Liver (tissue), 9 donors: ENCODE results near the gene PAX5. TPM values are rescaled to one million over a fixed set of nuclear protein-coding genes. Genes with fewer than 3 reads are reported as not detected.

Experiments used
- DNase-seq: peaks from one replicate; pipeline ENCODE4 v3.0.0-alpha.2; 2017; ENCODE audit warnings: low spot score
- H3K27ac ChIP-seq, 2 donors: one replicate each; pipeline ENCODE4 v1.7.0; 2013; ENCODE audit warnings: inconsistent platforms in 2 of 2, low read length in 2 of 2, control low read depth in 1 of 2, low read depth in 1 of 2, mild to moderate bottlenecking in 1 of 2
- H3K27me3 ChIP-seq, 4 donors: one replicate each; pipeline versions ENCODE4 v1.6.1 to v1.7.0; 2013; ENCODE audit warnings: low read length in 3 of 4, inconsistent platforms in 1 of 4, mild to moderate bottlenecking in 1 of 4, moderate library complexity in 1 of 4; ENCODE audit not compliant: control insufficient read depth in 4 of 4, insufficient read depth in 4 of 4
- H3K36me3 ChIP-seq, 4 donors: one replicate each; pipeline versions ENCODE4 v1.6.1 to v1.7.0; 2013; ENCODE audit warnings: low read length in 3 of 4, mild to moderate bottlenecking in 3 of 4, low read depth in 1 of 4, moderate library complexity in 1 of 4; ENCODE audit not compliant: control insufficient read depth in 4 of 4, insufficient read depth in 3 of 4
- H3K4me1 ChIP-seq, 4 donors: one replicate each; pipeline versions ENCODE4 v1.6.1 to v1.7.0; 2013; ENCODE audit warnings: low read length in 3 of 4, mild to moderate bottlenecking in 3 of 4, moderate library complexity in 1 of 4; ENCODE audit not compliant: control insufficient read depth in 4 of 4, insufficient read depth in 4 of 4
- H3K4me3 ChIP-seq, 3 donors: one replicate each; pipeline versions ENCODE4 v1.6.1 to v1.7.0; 2013; ENCODE audit warnings: low read length in 3 of 3, control low read depth in 1 of 3, low read depth in 1 of 3, mild to moderate bottlenecking in 1 of 3
- H3K9ac ChIP-seq, 2 donors: one replicate each; pipeline ENCODE4 v1.7.0; 2013; ENCODE audit warnings: low read length in 2 of 2, mild to moderate bottlenecking in 2 of 2, moderate library complexity in 2 of 2, control low read depth in 1 of 2, low read depth in 1 of 2
- H3K9me3 ChIP-seq, 4 donors: one replicate each; pipeline versions ENCODE4 v1.6.1 to v1.7.0; 2013; ENCODE audit warnings: low read length in 3 of 4; ENCODE audit not compliant: control insufficient read depth in 4 of 4
- ATF3 ChIP-seq: IDR thresholded peaks from 2 replicates; pipeline ENCODE4 v1.6.1; 2016; ENCODE audit warnings: antibody characterized with exemption
- EGR1 ChIP-seq, 2 donors: IDR thresholded peaks; 2 replicates each; pipeline ENCODE4 v1.6.1; 2016 to 2018; ENCODE audit warnings: antibody characterized with exemption in 2 of 2, low read depth in 2 of 2
- FOXA1 ChIP-seq: IDR thresholded peaks from 2 replicates; pipeline ENCODE4 v1.6.1; 2016; ENCODE audit warnings: antibody characterized with exemption
- FOXA2 ChIP-seq: IDR thresholded peaks from 2 replicates; pipeline ENCODE4 v1.6.1; 2016; ENCODE audit warnings: antibody characterized with exemption
- GABPA ChIP-seq, 2 donors: IDR thresholded peaks in 1 of 2; conservative IDR thresholded peaks in 1 of 2; 2 replicates each; pipeline ENCODE4 v1.6.1; 2016; ENCODE audit warnings: antibody characterized with exemption in 2 of 2, mild to moderate bottlenecking in 1 of 2, moderate library complexity in 1 of 2
- HNF4A ChIP-seq, 2 donors: conservative IDR thresholded peaks; 2 replicates each; pipeline ENCODE4 v1.6.1; 2016; ENCODE audit warnings: antibody characterized with exemption in 2 of 2, mild to moderate bottlenecking in 2 of 2
- HNF4G ChIP-seq: IDR thresholded peaks from 2 replicates; pipeline ENCODE4 v1.6.1; 2016; ENCODE audit warnings: antibody characterized with exemption
- JUND ChIP-seq, 2 donors: IDR thresholded peaks; 2 replicates each; pipeline ENCODE4 v1.6.1; 2016; ENCODE audit warnings: antibody characterized with exemption in 2 of 2
- NR2F2 ChIP-seq: IDR thresholded peaks from 2 replicates; pipeline ENCODE4 v1.6.1; 2016; ENCODE audit warnings: antibody characterized with exemption
- RAD21 ChIP-seq, 2 donors: IDR thresholded peaks; 2 replicates each; pipeline ENCODE4 v1.6.1; 2016; ENCODE audit warnings: antibody characterized with exemption in 2 of 2, mild to moderate bottlenecking in 2 of 2
- REST ChIP-seq: IDR thresholded peaks from 2 replicates; pipeline ENCODE4 v1.6.1; 2016; ENCODE audit warnings: antibody characterized with exemption, mild to moderate bottlenecking
- RXRA ChIP-seq, 2 donors: IDR thresholded peaks; 2 replicates each; pipeline ENCODE4 v1.6.1; 2017 to 2018; ENCODE audit warnings: antibody characterized with exemption in 2 of 2, mild to moderate bottlenecking in 1 of 2
- SP1 ChIP-seq: IDR thresholded peaks from 2 replicates; pipeline ENCODE4 v1.6.1; 2018; ENCODE audit warnings: antibody characterized with exemption, mild to moderate bottlenecking
- TAF1 ChIP-seq: conservative IDR thresholded peaks from 2 replicates; pipeline ENCODE4 v1.6.1; 2016; ENCODE audit warnings: antibody characterized with exemption, mild to moderate bottlenecking
- YY1 ChIP-seq: IDR thresholded peaks from 2 replicates; pipeline ENCODE4 v1.6.1; 2016; ENCODE audit warnings: antibody characterized with exemption, mild to moderate bottlenecking
- WGBS: extraction: QIAGEN DNeasy Blood & Tissue Kit; methylation state at CpG from one replicate; pipeline ENCODE4 v1.1.7; 2013; 5-methylcytosine and 5-hydroxymethylcytosine counted together
- polyA plus RNA-seq, 2 donors: library from polyadenylated mRNA; stranded (reverse) in 1 of 2; unstranded in 1 of 2; fragments of 200-250 nt in 1 of 2; fragments of >200 nt in 1 of 2; fragmentation: Nextera tagmentation in 1 of 2; extraction: Ambion mirVana in 1 of 2; gene quantifications; one replicate each; pipeline versions ENCODE4 v1.2.1 to v1.2.3, GENCODE V29; 2013 to 2015
- total RNA-seq, 2 donors: library from RNA; depleted of rRNA; stranded (reverse); fragments of >200 nt; gene quantifications; one replicate each; pipeline ENCODE4 v1.2.3, GENCODE V29; 2014
- TF ChIP-seq, protein P1 (sequence below): fragments of 150-350 bp; IDR thresholded peaks from 2 replicates; pipeline ENCODE4 v1.5.1; 2017; ENCODE audit warnings: improper control_type of control experiment, low read depth, low read length; ENCODE audit not compliant: missing input control
- TF ChIP-seq, protein P2 (sequence below): IDR thresholded peaks from 2 replicates; pipeline ENCODE4 v1.6.1; 2016; ENCODE audit warnings: antibody characterized with exemption
- TF ChIP-seq, protein P3 (sequence below): IDR thresholded peaks from 2 replicates; pipeline ENCODE4 v1.6.1; 2016; ENCODE audit warnings: antibody characterized with exemption
- donor health status: healthy.
- donor health status: healthy.
- donor health status: healthy.
- donor health status: healthy.
- donor health status: healthy.

The PAX5 gene
- total and polyA plus RNA-seq, 4 donors = 0.05 to 2.7 (median 0.11) TPM

GRCh38 chr9:37030611-37030939, 3.5 kb downstream of the PAX5 start:
- Histone ChIP-seq H3K9me3 (peaks cover 0 to 3% (median under 1%) of the 10 kb centered on the region in 4 donors), H3K27ac (no peak overlapping the region), H3K27me3 (peaks cover 11 to 58% (median 28%) of the 10 kb centered on the region in 4 donors), H3K4me3 (no peak overlapping the region), H3K4me1 (peaks cover 10 to 36% (median 27%) of the 10 kb centered on the region in 4 donors), H3K9ac (no peak overlapping the region), H3K36me3 (no peaks in the 10 kb centered on the region)
- WGBS = 12% methylated on average over 7 of the region's 7 CpGs
- TF ChIP-seq GABPA (IDR thresholded peaks at IDR 0.05 in 1 of 2, conservative IDR thresholded peaks at IDR 0.05 in 1 of 2) = no peak
- DNase-seq = no peak

DNA sequence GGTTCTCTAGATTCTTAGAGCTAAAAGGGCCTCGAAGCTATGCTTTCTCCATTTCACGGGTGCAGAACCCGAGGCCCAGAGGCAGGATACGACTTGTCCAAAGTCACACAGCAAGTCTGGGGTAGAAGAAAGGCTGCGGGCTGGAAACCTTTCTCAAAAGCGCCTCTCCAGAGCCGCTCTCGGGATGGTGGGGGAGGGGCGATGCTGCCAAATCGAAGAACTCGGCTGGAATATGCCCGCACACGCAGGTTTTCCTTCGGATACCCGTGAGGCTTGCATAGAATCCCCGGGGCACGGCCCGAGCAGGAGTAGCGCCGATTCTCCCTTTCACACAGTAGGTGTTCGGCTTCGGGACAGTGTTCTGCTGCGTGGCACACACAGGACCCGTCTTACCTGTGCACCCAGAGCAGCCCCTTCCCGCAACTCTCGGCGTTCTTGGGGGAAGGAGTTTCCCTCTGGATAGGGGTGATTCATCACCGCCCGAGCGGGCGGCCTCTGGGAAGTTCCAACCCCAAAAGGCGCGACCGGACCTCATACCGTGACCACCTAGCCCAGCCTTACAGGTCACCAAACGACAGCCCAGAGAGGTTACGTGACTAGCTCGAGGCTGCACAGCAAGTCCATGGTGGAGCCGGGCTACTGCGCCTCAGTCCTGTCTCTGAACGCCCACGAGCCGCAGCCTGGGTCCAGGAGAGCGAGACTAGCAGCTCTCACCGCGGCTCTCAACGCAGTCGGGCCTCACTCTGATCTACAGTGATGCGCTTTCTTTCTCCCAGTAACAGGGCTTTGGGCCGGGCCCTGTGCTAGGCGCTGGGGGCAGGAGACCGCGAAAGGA, 4.1 kb downstream of the PAX5 start:
- Histone ChIP-seq H3K9ac (no peak overlapping the region), H3K36me3 (no peaks in the 10 kb centered on the region), H3K4me3 (no peak overlapping the region), H3K4me1 (peaks cover 16 to 40% (median 31%) of the 10 kb centered on the region in 4 donors), H3K9me3 (peaks cover 0 to 3% (median under 1%) of the 10 kb centered on the region in 4 donors), H3K27ac (no peak overlapping the region), H3K27me3 (peaks cover 9 to 55% (median 27%) of the 10 kb centered on the region in 4 donors)
- TF ChIP-seq EGR1 (IDR thresholded peaks at IDR 0.05; ENCODE audit: low read depth in 2 of 2) = no peak
- TF ChIP-seq SP1 = no peak
- WGBS = 6% methylated on average over 53 of the region's 53 CpGs
- no peak for DNase-seq

DNA sequence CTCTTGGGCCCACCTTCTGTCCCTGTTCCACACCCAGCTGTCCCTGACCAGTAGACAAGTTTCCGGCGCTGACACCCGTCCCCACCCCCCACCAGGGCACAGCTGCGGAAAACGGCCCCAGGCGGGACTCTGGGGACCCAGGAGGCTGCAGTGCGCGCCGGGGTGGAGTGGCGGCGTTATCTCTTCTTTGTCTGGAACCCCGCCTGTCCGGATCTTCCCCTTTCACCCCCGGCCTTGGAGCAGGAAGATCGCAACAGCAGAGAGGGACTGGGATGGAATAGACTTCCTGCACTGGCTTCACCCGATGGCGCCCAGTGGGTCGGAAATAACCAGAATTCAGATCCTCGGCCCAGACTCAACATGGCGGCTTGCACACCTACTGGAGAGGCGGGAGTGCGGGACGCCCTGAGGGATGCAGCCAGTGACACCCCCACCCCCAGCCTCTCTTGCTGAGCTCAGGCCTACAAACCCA, 4.7 kb downstream of the PAX5 start:
- Histone ChIP-seq H3K27me3 (peaks cover 9 to 56% (median 29%) of the 10 kb centered on the region in 4 donors), H3K9ac (no peak overlapping the region), H3K36me3 (no peaks in the 10 kb centered on the region), H3K9me3 (peaks cover 0 to 3% (median under 1%) of the 10 kb centered on the region in 4 donors), H3K4me3 (no peak overlapping the region), H3K4me1 (peaks cover 16 to 43% (median 32%) of the 10 kb centered on the region in 4 donors), H3K27ac (no peak overlapping the region)
- no peak for TF ChIP-seq RXRA (IDR thresholded peaks at IDR 0.05)
- TF ChIP-seq ATF3 = no peak
- no peak for TF ChIP-seq FOXA1
- no peak for TF ChIP-seq HNF4G
- TF ChIP-seq RAD21 (IDR thresholded peaks at IDR 0.05) = no peak
- TF ChIP-seq TAF1 = no peak
- no peak for TF ChIP-seq JUND (IDR thresholded peaks at IDR 0.05)
- TF ChIP-seq, protein P1, sequence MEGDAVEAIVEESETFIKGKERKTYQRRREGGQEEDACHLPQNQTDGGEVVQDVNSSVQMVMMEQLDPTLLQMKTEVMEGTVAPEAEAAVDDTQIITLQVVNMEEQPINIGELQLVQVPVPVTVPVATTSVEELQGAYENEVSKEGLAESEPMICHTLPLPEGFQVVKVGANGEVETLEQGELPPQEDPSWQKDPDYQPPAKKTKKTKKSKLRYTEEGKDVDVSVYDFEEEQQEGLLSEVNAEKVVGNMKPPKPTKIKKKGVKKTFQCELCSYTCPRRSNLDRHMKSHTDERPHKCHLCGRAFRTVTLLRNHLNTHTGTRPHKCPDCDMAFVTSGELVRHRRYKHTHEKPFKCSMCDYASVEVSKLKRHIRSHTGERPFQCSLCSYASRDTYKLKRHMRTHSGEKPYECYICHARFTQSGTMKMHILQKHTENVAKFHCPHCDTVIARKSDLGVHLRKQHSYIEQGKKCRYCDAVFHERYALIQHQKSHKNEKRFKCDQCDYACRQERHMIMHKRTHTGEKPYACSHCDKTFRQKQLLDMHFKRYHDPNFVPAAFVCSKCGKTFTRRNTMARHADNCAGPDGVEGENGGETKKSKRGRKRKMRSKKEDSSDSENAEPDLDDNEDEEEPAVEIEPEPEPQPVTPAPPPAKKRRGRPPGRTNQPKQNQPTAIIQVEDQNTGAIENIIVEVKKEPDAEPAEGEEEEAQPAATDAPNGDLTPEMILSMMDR = no peak
- TF ChIP-seq NR2F2 = no peak
- TF ChIP-seq YY1 = no peak
- TF ChIP-seq REST = no peak
- TF ChIP-seq FOXA2 = no peak
- TF ChIP-seq, protein P2, sequence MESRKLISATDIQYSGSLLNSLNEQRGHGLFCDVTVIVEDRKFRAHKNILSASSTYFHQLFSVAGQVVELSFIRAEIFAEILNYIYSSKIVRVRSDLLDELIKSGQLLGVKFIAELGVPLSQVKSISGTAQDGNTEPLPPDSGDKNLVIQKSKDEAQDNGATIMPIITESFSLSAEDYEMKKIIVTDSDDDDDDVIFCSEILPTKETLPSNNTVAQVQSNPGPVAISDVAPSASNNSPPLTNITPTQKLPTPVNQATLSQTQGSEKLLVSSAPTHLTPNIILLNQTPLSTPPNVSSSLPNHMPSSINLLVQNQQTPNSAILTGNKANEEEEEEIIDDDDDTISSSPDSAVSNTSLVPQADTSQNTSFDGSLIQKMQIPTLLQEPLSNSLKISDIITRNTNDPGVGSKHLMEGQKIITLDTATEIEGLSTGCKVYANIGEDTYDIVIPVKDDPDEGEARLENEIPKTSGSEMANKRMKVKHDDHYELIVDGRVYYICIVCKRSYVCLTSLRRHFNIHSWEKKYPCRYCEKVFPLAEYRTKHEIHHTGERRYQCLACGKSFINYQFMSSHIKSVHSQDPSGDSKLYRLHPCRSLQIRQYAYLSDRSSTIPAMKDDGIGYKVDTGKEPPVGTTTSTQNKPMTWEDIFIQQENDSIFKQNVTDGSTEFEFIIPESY = no peak
- TF ChIP-seq EGR1 (IDR thresholded peaks at IDR 0.05; ENCODE audit: low read depth in 2 of 2) = no peak
- TF ChIP-seq, protein P3, sequence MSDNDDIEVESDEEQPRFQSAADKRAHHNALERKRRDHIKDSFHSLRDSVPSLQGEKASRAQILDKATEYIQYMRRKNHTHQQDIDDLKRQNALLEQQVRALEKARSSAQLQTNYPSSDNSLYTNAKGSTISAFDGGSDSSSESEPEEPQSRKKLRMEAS = no peak
- TF ChIP-seq HNF4A (conservative IDR thresholded peaks at IDR 0.05) = no peak
- no peak for DNase-seq
- 7% methylated on average over 23 of the region's 23 CpGs for WGBS
